Measurements from ENCODE around the gene MAGEA2B.
"Not testable (repeated sequence)": the region's sequence is repeated elsewhere in the genome, so short reads cannot be mapped to it uniquely, and the experiment has no call there.

MAGEA2B gene

DNA sequence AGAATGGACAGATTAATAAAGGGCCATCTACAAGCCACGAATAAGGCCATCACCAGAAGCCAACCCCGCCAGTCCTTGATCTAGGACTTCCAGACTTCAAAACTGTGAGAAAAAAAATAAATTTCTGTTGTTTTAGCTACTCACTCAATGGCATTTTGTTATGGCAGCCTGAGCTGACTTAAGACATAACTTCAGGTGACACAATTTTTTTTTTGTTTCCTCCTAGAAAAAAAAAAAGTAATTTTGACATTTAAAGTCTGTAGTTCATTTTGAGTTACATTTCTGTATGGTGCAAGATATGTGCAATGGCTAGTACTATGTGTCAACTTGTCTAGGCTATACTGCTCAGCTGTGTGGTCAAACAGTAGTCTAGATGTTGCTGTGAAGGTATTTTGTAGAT lies 44.5 kb downstream of the MAGEA2B start, which contains the start of gene CSAG3:
TSS of gene CSAG3 (plus strand) at position 301 of the 400 bp plus-strand sequence.
- DNase-seq (ENCODE audit: low read depth) = not testable (repeated sequence)

DNA sequence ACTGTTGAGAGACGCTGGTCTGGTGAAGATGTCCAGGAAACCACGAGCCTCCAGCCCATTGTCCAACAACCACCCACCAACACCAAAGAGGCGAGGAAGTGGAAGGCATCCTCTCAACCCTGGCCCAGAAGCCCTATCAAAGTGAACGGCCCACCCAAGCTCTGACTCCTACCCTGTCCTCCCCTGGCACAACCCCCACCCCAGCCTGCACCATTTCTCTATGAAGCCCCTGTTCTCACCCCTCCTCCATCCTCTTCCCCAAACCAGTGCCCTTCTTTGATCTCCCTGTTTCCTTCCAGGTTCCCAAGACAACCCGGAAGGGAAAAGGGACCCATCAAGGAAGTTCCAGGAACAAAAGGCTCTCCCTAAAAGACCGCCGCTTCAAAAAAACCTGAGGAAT lies 45.1 kb downstream of the MAGEA2B start:
- DNase-seq (ENCODE audit: low read depth) = not testable (repeated sequence)

DNA sequence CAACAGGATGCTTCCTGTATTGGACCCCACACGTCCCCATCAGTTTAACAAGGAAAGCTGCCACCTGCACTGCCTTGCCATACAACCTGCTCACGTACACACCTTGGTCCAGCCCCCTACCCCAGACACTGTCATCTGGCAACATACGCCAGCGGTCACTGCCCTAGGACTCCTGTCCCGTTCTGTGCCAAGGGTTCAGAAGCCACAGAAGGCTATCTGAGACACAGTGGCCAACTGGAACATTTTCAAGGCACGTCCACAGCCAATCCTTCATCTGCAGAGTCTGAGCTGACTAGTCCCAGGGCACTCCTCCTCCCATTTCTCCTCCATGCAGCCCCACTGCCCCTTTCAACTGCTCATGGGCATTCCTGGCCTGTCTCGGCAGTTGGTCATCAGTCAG lies 47.2 kb downstream of the MAGEA2B start:
- DNase-seq (ENCODE audit: low read depth) = not testable (repeated sequence)

DNA sequence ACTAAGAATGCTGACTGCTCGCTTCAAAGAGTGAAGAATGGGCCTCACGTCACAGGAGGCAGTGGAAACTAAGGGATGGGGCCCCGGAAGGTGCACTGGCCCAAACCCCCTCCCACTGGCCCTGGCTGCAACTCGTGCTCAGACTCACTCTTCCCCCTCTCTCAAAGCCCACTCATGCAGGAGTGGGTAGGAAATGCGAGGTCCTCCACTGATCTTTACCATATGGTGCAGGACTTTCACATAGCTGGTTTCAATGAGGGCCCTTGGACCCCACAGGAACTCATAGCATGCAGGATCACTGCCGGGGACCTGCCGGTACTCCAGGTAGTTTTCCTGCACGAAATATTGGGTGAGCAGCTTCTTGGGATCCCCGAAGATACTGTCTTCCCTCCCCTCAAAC lies 52.1 kb downstream of the MAGEA2B start:
- not testable (repeated sequence) for DNase-seq (ENCODE audit: low read depth)

Data from GM04503 (cell line).